HG03342 (cell line): Measurements from ENCODE around the gene FKBP10.
"Not testable (repeated sequence)": the region's sequence is repeated elsewhere in the genome, so short reads cannot be mapped to it uniquely, and the experiment has no call there.

Source experiments
- ATAC-seq: cut with Tn5 transposase; IDR thresholded peaks from one replicate; pipeline ENCODE4 v1.9.1; 2021; ENCODE audit warnings: mild to moderate bottlenecking, moderate library complexity; ENCODE audit not compliant: unreplicated experiment

FKBP10 gene, protein sequence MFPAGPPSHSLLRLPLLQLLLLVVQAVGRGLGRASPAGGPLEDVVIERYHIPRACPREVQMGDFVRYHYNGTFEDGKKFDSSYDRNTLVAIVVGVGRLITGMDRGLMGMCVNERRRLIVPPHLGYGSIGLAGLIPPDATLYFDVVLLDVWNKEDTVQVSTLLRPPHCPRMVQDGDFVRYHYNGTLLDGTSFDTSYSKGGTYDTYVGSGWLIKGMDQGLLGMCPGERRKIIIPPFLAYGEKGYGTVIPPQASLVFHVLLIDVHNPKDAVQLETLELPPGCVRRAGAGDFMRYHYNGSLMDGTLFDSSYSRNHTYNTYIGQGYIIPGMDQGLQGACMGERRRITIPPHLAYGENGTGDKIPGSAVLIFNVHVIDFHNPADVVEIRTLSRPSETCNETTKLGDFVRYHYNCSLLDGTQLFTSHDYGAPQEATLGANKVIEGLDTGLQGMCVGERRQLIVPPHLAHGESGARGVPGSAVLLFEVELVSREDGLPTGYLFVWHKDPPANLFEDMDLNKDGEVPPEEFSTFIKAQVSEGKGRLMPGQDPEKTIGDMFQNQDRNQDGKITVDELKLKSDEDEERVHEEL

DNA sequence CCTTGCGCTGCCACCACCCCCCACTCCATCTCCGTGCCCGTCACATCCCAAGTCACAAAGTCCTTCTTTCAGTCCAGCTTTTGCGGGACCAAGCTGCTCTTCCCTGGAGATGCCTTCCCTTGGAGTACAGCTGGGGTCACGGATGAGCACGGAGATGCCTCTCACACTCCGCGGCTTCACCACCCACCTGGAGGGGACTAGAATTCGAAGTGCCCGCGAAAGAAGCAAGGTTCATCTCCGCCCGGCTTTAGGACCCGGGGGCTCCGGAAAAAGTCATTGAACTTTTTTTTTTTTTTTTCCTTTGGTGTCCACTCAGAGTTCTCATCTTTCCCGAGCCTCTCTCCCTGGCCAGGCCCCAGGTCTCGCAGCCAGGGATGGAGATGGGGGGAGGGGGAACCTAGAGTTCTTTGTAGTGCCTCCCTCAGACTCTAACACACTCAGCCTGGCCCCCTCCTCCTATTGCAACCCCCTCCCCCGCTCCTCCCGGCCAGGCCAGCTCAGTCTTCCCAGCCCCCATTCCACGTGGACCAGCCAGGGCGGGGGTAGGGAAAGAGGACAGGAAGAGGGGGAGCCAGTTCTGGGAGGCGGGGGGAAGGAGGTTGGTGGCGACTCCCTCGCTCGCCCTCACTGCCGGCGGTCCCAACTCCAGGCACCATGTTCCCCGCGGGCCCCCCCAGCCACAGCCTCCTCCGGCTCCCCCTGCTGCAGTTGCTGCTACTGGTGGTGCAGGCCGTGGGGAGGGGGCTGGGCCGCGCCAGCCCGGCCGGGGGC lies at the start of gene FKBP10:
TSS of gene FKBP10 (plus strand) at position 624 of the 771 bp plus-strand sequence. CDS start at position 655, 31 bp downstream.
- ATAC-seq, result no peak

DNA sequence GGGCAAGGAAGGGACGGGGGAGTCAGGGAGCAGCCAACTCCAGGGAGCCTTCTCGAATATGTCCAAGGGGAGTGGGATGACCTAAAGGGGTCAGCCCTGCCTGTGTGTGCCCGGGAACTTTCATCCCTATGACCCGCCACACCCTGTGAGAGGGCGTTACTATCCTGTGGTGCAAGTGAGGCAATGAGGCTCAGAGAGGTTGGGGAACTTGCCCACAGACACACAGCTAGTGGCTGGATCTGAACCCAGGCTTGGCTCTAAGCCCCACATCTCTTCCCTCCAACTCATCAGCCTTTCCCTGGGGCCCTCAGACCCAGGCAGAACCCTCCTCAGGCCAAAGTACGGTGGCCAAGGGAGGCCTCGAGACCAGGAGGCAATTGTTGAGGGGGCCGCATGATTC lies 49.5 kb upstream of the FKBP10 start:
- no peak for ATAC-seq

DNA sequence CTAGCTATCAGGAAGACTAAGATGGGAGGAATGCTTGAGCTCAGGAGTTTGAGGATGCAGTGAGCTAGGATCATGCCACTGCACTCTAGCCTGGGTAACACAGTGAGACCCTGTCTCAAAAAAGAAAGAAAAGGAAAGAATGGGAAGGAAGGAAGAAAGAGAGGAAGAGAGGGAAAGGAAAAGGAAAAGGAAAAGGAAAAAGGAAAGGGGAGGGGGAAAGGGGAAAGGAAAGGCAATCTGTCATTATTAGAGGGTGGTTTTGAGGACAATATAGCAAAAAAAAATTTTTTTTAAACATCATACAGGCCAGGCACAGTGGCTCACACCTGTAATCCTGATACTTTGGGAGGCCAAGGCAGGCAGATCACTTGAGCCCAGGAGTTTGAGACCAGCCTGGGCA lies 46.7 kb upstream of the FKBP10 start:
- ATAC-seq, result no peak

DNA sequence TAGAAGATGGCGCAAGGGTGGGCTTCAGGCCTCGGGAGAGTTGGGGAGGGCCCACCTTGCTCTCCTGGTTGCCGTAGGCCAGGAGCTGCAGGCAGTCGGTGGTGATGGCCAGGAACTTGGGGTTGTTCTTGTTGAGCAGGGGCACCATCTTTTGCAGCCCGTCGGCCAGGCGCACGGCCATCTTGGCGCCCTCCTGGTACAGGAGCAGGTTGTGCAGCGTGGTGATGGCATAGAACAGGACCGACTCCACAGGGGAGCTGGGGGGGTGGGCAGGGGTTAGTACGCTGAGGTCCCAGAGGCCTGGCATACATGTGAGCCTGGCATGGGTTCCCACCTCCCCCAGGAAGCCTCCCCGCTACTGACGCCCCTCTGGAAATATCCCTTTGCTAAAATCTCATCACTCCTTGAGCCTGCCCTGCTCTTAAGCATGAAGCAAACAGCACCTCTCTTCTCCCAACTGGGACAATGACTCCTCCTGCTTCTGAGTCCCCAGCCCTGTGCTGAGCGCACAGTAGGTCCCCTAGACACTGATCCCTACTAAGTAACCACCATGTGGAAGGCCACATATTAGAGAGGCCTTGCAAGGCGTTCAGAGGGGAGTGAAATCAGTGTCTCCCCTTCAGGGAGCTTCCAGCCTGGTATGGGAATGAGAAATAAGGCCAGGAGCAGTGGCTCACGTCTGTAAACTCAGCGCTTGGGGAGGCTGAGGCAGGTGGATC lies 45.3 kb upstream of the FKBP10 start:
- ATAC-seq, result no peak

DNA sequence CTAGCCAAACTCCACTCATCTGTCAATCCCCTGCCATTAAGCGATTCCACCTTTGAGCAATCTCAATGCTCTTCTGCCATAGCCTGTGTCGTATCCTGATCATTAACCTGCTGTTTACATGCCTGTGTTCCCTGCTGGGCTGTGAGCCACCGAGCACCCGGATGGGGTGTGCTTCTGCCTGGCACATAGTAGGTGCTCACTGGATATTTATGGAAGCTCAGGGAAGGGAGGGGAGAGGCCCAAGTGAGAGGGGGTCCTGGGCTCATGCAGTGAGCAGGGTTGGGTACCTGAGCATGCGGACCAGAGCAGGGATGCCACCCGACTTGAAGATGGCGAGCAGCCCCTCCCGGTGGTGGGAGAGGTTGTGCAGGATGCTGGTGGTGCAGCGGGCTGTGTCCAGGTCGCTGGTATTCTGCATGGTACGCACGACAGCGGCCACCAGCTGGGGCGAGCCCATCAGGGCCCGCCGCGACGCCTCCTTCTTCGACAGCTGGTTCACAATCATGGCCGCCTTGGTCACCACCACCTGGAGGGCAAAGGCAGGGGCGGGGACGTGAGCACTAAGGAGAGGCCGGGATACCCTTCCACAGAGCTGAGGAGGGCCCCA lies 44.0 kb upstream of the FKBP10 start:
- no peak for ATAC-seq

DNA sequence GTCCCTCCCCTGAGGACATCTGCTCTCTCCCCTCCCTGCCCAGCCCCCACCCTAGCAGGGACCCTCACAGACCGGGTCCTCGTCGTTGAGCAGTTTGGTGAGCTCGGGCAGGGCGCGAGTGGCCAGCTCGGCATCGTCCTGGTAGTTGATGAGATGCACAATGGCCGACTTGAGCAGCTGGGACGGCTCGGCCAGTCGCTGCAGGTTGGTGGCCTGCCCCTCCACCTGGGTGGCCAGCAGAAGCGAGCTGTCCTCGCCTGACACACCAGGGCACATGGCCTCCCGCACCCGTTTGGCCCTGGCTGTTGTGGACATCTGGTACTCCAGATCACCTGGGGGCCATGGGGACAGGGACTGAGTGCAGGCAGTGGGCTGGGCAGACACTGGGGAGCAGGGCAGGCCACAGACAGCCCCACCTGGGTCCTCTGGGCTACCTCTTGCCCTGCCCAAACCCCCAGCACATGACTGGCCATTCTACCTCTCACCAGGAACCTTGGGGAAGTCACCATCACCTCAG lies 43.4 kb upstream of the FKBP10 start:
- ATAC-seq, result no peak

DNA sequence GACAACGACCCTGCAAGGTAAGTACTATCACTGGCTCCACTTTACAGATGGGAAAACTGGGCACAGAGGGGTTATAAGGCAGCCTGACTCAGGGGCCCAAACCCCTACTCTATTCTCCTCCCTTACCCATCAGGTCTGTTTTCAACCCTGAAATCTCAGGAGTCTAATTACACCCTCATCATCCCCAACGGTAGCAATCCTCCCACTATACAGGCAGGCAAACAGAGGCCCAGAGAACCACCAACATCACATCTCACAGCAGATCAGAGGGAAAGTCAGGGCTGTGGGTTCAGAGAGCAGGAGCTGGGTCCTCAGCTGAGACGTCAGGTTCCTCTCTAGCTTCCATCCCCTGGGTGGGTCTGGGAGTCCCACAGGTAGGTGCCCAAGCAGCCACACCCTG lies 42.8 kb upstream of the FKBP10 start:
- no peak for ATAC-seq

DNA sequence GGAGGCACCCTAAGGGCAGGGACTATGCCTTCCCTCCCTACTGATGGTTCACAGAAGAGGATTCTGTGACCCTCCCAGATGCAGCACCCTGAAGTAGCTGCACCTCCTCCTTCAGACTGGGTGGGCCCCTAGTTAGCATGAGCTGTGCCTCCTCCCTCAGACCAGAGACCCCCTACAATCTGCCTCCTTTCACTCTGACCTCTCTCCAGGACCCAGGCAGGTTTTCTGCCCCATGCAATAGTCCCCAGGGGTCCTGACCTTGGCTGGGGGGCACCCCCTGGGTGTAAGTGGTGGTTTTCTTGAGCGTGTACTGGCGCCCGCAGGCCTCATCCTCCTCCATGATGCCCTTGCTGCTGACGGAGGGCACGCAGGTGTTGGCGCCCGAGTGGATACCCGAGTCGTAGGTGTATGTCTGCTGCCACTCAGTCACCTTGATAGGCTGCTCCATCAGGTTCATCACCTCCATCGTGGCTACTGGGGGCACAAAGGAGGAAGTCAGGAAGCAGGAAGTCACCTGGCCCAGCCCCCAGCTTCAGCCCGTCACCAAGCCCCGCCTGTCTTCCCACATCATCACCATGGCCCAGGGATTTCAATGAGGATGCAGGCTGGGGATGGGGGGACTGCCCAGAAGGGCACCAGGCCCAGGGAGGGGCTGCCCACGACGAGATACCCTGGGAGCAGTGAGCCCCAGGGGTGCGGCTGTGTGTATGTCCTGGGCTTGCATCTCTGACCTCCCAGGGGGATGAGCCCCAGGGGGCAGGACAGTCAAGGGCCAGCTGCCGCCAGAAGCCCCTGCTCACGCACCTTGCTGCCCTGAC lies 41.2 kb upstream of the FKBP10 start:
- no peak for ATAC-seq

DNA sequence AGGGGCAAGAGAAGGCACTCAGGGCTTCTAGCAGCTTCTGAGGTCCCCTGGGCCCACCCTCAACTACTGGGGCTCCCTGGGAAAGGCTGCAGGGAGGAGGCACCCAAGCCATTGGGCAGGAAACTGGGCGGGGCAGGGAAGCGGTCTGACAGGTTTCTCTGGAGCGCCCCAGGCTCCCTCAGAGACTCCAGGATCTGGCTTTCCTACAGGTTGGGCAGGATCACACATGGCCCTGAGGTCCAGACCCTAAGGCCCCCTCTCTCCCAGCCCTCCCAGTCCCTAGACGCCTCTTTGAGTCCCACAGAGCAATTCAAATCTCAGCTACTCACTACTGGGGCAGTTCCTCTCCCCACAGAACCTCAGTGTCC lies 40.6 kb upstream of the FKBP10 start:
- ATAC-seq, result no peak

DNA sequence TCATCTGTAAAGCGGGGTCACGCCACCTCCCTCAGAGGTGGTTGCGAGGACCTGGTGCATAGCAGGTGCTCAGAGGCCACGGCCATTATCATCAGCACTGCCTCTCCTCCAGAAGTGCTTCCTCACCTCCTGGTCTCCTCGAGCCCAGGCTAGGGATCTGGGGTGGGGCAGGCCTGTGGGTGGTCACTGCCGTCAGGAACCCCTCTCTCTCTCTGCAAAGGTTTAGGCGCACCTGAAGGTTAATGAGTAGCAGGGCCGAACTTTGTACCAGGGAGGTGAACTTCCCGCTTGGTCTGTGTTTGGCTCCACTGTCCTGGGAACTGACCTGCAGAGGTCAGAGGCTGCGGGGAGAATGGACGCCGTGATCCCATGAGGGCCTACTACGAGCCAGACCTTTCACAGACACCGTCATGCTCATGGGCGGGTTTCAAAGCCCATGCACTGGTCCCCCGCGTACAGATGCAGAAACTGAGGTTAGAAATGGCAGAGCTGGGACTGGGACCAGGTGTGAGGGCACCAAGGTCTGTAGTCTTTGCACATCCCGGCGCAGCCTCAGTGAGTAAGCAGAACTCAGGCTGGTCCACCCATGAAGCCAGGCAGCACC lies 40.1 kb upstream of the FKBP10 start:
- ATAC-seq, result no peak

DNA sequence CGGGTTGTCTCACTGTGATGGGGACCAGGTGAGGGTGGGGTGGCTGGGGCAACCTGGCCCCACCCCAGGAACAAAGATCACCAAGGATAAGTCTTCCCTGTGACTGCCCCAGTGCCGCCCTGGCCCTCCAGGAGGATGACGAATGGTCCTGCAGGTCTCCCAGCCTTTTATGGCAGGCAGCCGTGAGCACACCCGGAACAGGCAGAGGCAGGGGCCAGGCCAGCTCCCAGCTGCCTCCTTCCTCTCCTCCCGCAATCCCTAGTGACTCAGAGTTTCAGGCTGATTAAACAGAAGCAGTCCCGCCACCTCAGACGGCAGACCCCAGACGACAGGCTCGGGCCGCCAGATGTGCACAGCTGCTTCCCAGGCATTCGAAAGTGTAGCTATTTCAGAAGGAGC lies 39.6 kb upstream of the FKBP10 start:
- no peak for ATAC-seq

DNA sequence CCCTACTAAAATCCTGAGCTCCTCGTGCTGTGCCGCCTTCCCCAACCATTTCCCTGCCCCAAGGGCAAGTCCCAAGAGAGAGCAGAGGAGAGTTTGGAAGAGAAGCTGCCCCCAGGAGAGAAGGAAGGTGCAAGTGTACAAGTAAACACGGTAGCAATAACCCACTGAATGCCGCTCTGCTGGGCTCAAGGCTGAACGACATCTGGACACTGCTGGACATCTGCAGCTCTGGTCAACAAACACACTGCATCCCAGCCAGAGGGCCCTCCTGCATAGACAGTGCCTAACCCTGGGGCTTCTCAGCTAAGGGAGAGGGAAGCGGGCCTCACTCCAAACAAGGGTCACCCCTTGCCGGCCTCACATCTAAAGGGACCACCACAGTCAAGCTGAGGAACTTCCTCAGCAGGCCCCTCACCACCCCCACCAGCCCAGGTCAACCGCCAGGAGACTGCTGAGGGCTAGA lies 39.0 kb upstream of the FKBP10 start:
- no peak for ATAC-seq

DNA sequence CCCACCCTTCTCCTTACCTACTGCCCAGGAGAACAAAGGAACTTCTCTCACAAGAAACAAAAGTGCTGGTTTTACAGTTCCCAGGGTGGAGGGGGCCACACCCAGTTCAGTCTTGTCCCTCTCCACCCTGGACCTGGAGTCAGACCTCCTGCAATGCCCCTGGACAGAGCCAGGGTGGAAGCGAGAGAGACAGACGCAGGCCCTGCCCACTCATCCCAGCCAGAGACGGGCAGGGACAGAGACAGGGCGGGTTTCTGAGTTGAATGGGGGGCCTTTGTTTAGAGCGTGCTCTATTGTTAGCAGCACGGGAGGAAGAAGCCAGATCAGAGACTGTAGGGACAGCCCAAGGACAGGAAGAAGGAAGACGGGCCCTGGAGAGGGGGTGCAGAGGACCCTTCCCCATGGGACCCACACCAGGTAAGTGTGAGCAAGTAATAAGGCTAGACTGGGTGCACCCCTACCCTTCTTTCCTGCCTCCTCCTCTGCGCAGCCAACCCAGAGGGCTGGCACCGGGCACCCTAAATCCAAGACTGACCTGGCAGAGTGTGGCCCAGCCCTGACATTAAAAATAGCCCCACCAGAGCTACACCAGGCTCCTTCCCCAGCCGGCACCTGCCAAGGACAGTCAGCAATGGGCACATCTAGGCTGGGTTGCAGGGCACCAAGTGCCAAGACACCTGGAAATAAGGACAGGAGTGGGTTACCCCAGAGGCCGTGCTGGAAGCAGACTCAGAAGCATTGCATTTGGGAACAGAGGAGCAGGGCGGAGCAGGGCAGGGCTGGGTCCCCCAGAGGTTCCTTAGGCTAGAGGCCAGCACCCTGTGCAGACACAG lies 37.2 kb upstream of the FKBP10 start:
- ATAC-seq, result no peak

DNA sequence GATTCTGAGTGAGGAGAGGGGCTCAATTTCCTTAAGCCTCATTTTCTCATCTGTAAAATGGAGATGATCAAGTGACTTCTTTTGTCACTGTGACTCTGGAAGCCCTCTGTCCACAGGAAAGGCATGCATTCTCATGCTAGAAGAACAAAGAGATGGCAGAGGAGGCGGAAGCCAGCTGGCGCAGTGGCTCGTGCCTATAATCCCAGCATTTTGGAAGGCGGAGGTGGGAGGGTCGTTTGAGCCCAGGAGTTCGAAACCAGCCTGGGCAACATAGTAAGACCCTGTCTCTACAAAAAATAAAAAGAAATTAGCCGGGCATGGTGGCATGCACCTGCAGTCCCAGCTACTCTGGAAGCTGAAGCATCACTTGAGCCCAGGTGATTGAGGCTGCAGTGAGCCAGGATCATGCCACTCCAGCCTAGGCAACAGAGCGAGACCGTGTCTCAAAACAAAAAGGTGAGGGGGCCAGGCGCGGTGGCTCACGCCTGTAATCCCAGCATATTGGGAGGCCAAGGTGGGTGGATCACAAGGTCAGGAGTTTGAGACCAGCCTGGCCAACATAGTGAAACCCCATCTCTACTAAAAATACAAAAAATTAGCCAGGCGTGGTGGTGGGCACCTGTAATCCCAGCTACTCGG lies 36.4 kb upstream of the FKBP10 start:
- not testable (repeated sequence) for ATAC-seq

DNA sequence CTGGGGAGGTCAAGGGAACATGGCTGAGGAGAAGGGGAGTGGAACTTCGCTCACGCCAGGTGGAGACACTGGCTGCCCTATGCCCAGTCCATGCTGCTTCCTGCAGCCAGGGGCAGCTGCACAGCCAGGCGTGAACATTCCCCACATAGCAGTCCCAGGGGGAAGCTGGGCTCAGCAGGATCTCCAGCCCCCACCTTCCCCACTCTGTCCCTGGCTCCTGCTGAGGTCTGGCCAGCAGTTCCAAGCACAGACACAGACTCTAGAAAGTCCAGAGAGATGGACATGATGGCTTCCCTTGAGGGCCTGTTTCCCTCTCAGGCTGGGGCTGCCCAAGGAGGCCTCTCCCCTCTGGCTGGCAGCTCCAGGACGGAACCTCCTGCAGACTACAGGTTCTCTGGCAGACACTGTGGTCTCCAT lies 35.6 kb upstream of the FKBP10 start:
- no peak for ATAC-seq

DNA sequence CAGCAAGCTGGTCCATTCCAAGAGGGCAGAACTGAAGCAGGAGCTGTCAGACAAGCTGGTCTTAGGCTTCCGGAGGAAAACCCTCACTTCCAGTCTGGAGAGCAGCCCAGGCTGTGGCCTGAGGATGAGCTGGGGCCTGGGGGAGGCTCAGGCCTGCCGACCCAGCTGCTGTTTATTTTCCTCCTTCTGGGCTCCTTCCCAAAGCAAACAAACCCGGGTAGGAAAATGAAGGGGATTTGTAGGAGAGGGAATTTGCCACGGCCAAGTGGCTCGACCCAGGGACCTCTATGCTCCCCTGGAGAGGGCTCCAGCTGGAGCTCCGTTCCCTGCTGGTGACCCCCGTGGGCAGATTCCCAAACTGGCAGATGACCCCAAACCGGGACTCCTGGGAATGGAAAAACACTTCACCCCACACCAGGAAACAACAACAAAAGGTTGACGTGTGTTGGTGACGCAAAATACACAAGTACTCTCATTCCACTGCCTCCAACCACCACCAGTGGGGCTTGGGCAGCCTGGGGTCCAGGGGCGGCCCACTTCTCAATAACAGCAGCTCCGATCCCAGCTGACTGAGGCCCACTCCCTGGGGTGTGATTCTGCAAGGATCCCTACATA lies 35.1 kb upstream of the FKBP10 start:
- ATAC-seq, result no peak

DNA sequence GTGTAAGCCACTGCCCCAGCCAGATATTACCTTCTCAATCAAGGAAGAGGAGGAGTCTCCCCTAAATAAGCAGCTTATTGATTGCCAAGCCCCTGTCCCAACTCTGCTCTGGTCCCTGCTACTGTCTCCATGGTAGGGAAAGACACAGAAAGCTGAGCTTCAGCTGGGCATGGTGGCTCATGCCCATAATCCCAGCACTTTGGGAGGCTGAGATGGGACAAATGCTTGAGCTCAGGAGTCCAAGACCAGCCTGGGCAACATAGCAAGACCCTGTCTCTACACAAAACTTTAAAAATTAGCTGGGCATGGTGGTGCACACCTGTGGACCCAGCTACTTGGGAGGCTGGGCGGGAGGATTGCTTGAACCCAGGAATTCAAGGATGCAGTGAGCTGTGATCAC lies 32.9 kb upstream of the FKBP10 start:
- ATAC-seq, result no peak
